ENCODE measurements around the gene KLK8. TPM values are rescaled to one million over a fixed set of nuclear protein-coding genes. Genes with fewer than 3 reads are reported as not detected.

Gene KLK8
- total RNA-seq, 1 experiment from 2014 or later, result 2.7 TPM

DNA sequence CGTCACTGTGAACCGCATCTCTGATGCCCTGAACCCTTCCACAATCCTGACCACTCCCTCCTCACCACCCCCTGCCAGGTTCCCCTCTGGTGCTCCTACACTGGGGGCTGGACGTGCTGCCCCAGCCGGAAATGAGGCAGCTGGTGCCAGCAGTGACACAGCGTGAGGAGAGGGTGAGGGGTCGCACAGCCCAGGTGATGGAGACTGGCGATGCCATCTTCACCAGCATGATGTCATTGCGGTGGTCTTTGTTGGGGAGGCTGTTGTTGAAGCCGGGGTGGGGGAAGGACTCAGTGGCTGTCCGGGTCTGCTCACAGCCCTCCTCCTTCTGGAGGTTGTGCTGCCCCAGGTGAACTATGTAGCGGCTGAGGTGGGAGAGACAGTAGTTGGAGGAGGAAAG lies 22.5 kb upstream of the KLK8 start:
- H3K4me2 ChIP-seq (ENCODE audit: insufficient read depth, insufficient read length, low read length), result no peak overlapping the region
- Mint-ChIP-seq H3K27me3 (ENCODE audit: low read depth) (peaks cover 26% of the 10 kb centered on the region), H3K27ac (no peak overlapping the region), H3K4me3 (0 out of 5 replicates have a peak overlapping the region, but pooled peaks of 1 of the 2 experiments have one; percentile 4), H3K36me3 (ENCODE audit: insufficient read depth in 1 of 3, low read depth in 3 of 3) (no peaks in the 10 kb centered on the region), H3K9me3 (no peaks in the 10 kb centered on the region; a peak in 1 of 5 replicates), H3K4me1 (peaks cover 32 to 50% of the 10 kb centered on the region in 2 experiments)
- no peak overlapping the region for H2AK5ac ChIP-seq (ENCODE audit: insufficient read length, low read length)
- H2BK120ac ChIP-seq (ENCODE audit: low read depth, low read length, poor library complexity, severe bottlenecking), result no peak overlapping the region
- H2BK15ac ChIP-seq (ENCODE audit: low read depth, low read length), result no peak overlapping the region
- H3K23me2 ChIP-seq (ENCODE audit: insufficient read length, low read depth, low read length, poor library complexity, severe bottlenecking), result peaks cover 6% of the 10 kb centered on the region
- no peaks in the 10 kb centered on the region for H3K27me3 ChIP-seq (ENCODE audit: insufficient read depth, low read length)
- H2AFZ ChIP-seq (ENCODE audit: low read length), result no peak overlapping the region
- no peak for DNase-seq
- H3K9ac ChIP-seq (ENCODE audit: extremely low read depth, insufficient read length, low read length), result no peak overlapping the region
- H3K4ac ChIP-seq (ENCODE audit: low read depth, low read length), result no peak overlapping the region
- no CpG with 5 or more reads among the region's 11 CpGs for WGBS (ENCODE audit: extremely low coverage, insufficient read length, low lambda C conversion rate)
- no peak overlapping the region for H3K56ac ChIP-seq (ENCODE audit: insufficient read length, low read depth, low read length)
- no peak overlapping the region for H3K18ac ChIP-seq (ENCODE audit: insufficient read length, low read depth, low read length)
- H4K8ac ChIP-seq (replicated peaks; ENCODE audit: insufficient read length, low read depth, low read length), result no peak overlapping the region
- no peaks in the 10 kb centered on the region for H3K79me1 ChIP-seq (ENCODE audit: insufficient read depth, low read depth, low read length, poor library complexity, severe bottlenecking)
- no peak overlapping the region for H2BK5ac ChIP-seq (ENCODE audit: insufficient read length, low read length)
- TF ChIP-seq, protein P1, sequence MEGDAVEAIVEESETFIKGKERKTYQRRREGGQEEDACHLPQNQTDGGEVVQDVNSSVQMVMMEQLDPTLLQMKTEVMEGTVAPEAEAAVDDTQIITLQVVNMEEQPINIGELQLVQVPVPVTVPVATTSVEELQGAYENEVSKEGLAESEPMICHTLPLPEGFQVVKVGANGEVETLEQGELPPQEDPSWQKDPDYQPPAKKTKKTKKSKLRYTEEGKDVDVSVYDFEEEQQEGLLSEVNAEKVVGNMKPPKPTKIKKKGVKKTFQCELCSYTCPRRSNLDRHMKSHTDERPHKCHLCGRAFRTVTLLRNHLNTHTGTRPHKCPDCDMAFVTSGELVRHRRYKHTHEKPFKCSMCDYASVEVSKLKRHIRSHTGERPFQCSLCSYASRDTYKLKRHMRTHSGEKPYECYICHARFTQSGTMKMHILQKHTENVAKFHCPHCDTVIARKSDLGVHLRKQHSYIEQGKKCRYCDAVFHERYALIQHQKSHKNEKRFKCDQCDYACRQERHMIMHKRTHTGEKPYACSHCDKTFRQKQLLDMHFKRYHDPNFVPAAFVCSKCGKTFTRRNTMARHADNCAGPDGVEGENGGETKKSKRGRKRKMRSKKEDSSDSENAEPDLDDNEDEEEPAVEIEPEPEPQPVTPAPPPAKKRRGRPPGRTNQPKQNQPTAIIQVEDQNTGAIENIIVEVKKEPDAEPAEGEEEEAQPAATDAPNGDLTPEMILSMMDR (conservative IDR thresholded peaks at IDR 0.05), result no peak
- no peak overlapping the region for H4K5ac ChIP-seq (ENCODE audit: insufficient read length, low read depth, low read length)
- H3K79me2 ChIP-seq (ENCODE audit: insufficient read depth, low read length), result no peaks in the 10 kb centered on the region
- H3K14ac ChIP-seq (ENCODE audit: insufficient read depth, low read length), result no peak overlapping the region
- no peaks in the 10 kb centered on the region for H3K9me3 ChIP-seq (ENCODE audit: control insufficient read depth, low read depth, low read length)
- no peak overlapping the region for H3K23ac ChIP-seq (ENCODE audit: insufficient read length, low read depth, low read length)
- no peak overlapping the region for H4K91ac ChIP-seq (ENCODE audit: insufficient read length, low read depth, low read length)
- no peak overlapping the region for H3T11ph ChIP-seq (ENCODE audit: low read length)
- H3K4me1 ChIP-seq (ENCODE audit: insufficient read depth, low read length), result no peaks in the 10 kb centered on the region
- no peak overlapping the region for H2BK12ac ChIP-seq (ENCODE audit: insufficient read length, low read depth, low read length)
- no peaks in the 10 kb centered on the region for H4K20me1 ChIP-seq (ENCODE audit: control insufficient read depth, insufficient read depth, insufficient read length)
- no peak overlapping the region for H3K27ac ChIP-seq (ENCODE audit: insufficient read length, low read depth, low read length)
- H2BK20ac ChIP-seq (ENCODE audit: low read depth, low read length, poor library complexity, severe bottlenecking), result no peak overlapping the region
